Measurements from ENCODE around the gene HOXD12. TPM values are rescaled to one million over a fixed set of nuclear protein-coding genes. Genes with fewer than 3 reads are reported as not detected.
A peak's percentile ranks its signal among the peaks of the same experiment; 100 is the strongest.

Gene HOXD12
- total RNA-seq, 1 donor, result not detected

- H3K4me3 ChIP-seq (ENCODE audit: low read depth, low read length), result peak overlapping the region; percentile 67
- TF ChIP-seq CTCF (IDR thresholded peaks at IDR 0.05; ENCODE audit: insufficient read depth, low read depth, low read length), result no peak
- DNase-seq (ENCODE audit: low read depth), result peak; percentile 66
These were observed 37.0 kb downstream of the HOXD12 start for GRCh38 chr2:176136374-176137251.

GRCh38 chr2:176137252-176137580 is 37.6 kb downstream of the HOXD12 start:
- no peak for TF ChIP-seq CTCF (IDR thresholded peaks at IDR 0.05; ENCODE audit: insufficient read depth, low read depth, low read length)
- peak overlapping the region; percentile 67 for H3K4me3 ChIP-seq (ENCODE audit: low read depth, low read length)
- no peak for DNase-seq (ENCODE audit: low read depth)

- no peak for TF ChIP-seq CTCF (IDR thresholded peaks at IDR 0.05; ENCODE audit: insufficient read depth, low read depth, low read length)
- peak; percentile 70 for DNase-seq (ENCODE audit: low read depth)
- peak overlapping the region; percentile 67 for H3K4me3 ChIP-seq (ENCODE audit: low read depth, low read length)
These were observed 38.3 kb downstream of the HOXD12 start for GRCh38 chr2:176137906-176138305.

- DNase-seq (ENCODE audit: low read depth), result peak; percentile 49
- H3K4me3 ChIP-seq (ENCODE audit: low read depth, low read length), result peak overlapping the region; percentile 67
- TF ChIP-seq CTCF (IDR thresholded peaks at IDR 0.05; ENCODE audit: insufficient read depth, low read depth, low read length), result no peak
These were observed 38.9 kb downstream of the HOXD12 start for GRCh38 chr2:176138526-176138922.

- peak overlapping the region; percentile 67 for H3K4me3 ChIP-seq (ENCODE audit: low read depth, low read length)
- peak; percentile 43 for DNase-seq (ENCODE audit: low read depth)
- TF ChIP-seq CTCF (IDR thresholded peaks at IDR 0.05; ENCODE audit: insufficient read depth, low read depth, low read length), result no peak
These were observed 39.5 kb downstream of the HOXD12 start for GRCh38 chr2:176138923-176139660.

- no peak for TF ChIP-seq CTCF (IDR thresholded peaks at IDR 0.05; ENCODE audit: insufficient read depth, low read depth, low read length)
- DNase-seq (ENCODE audit: low read depth), result peak; percentile 37
- peak overlapping the region; percentile 67 for H3K4me3 ChIP-seq (ENCODE audit: low read depth, low read length)
These were observed 40.3 kb downstream of the HOXD12 start for GRCh38 chr2:176139661-176140512.

Measured in fibroblast of villous mesenchyme (primary cell).